Neuronal stem cell (in vitro differentiated cells): ENCODE data around the gene USPL1.
"Not testable (repeated sequence)": the region's sequence is repeated elsewhere in the genome, so short reads cannot be mapped to it uniquely, and the experiment has no call there.

Experiments
- DNase-seq: peaks from one replicate; pipeline ENCODE4 v3.0.0-alpha.2; 2013; ENCODE audit warnings: low spot score
- H2AFZ ChIP-seq: one replicate; pipeline ENCODE4 v1.6.1; 2013; ENCODE audit warnings: mild to moderate bottlenecking, low read length, inconsistent platforms
- H2AK5ac ChIP-seq: 2 replicates; pipeline ENCODE4 v1.6.1; 2013; ENCODE audit warnings: low read depth, mild to moderate bottlenecking, inconsistent platforms, low read length, moderate library complexity, mixed read lengths
- H2BK120ac ChIP-seq: 2 replicates; pipeline ENCODE4 v1.6.1; 2013; ENCODE audit warnings: low read depth, mild to moderate bottlenecking, inconsistent platforms, low read length, moderate library complexity, mixed read lengths
- H2BK12ac ChIP-seq: one replicate; pipeline ENCODE4 v1.6.1; 2013; ENCODE audit warnings: low read length, inconsistent platforms
- H2BK15ac ChIP-seq: 2 replicates; pipeline ENCODE4 v1.6.1; 2013; ENCODE audit warnings: mild to moderate bottlenecking, low read length, inconsistent platforms, mixed read lengths
- H2BK5ac ChIP-seq: one replicate; pipeline ENCODE4 v1.6.1; 2013; ENCODE audit warnings: inconsistent platforms, mild to moderate bottlenecking, low read length, moderate library complexity
- H3K14ac ChIP-seq: one replicate; pipeline ENCODE4 v1.6.1; 2013; ENCODE audit warnings: low read length, inconsistent platforms
- H3K18ac ChIP-seq: 2 replicates; pipeline ENCODE4 v1.6.1; 2013; ENCODE audit warnings: low read length, inconsistent platforms
- H3K23ac ChIP-seq: 2 replicates; pipeline ENCODE4 v1.6.1; 2013; ENCODE audit warnings: low read depth, mild to moderate bottlenecking, mixed read lengths, low read length, inconsistent platforms; ENCODE audit not compliant: poor library complexity
- H3K27ac ChIP-seq: replicated peaks from 3 replicates; pipeline ENCODE4 v1.5.1; 2013; ENCODE audit warnings: low read length, inconsistent platforms
- H3K27me3 ChIP-seq, 3 experiments: 2 replicates each; pipeline ENCODE4 v1.6.1; 2013; ENCODE audit warnings: low read length in 3 of 3, mild to moderate bottlenecking in 2 of 3, inconsistent platforms in 1 of 3, low read depth in 1 of 3, mixed read lengths in 1 of 3, moderate library complexity in 1 of 3; ENCODE audit not compliant: control insufficient read depth in 3 of 3, insufficient read depth in 3 of 3
- H3K36me3 ChIP-seq, 2 donors: replicated peaks in 1 of 2; 2 replicates each; pipeline ENCODE4 v1.6.1; 2013; ENCODE audit warnings: low read length in 2 of 2; ENCODE audit not compliant: control insufficient read depth in 2 of 2, insufficient read depth in 2 of 2
- H3K4ac ChIP-seq: 2 replicates; pipeline ENCODE4 v1.6.1; 2013; ENCODE audit warnings: inconsistent platforms, mild to moderate bottlenecking, low read length, moderate library complexity
- H3K4me1 ChIP-seq, 2 donors: 1 replicate in 1 of 2; 2 replicates in 1 of 2; pipeline ENCODE4 v1.6.1; 2013; ENCODE audit warnings: low read length in 2 of 2, low read depth in 1 of 2; ENCODE audit not compliant: control insufficient read depth in 2 of 2, insufficient read depth in 1 of 2
- H3K4me2 ChIP-seq: one replicate; pipeline ENCODE4 v1.6.1; 2013; ENCODE audit warnings: mild to moderate bottlenecking, low read length, inconsistent platforms; ENCODE audit not compliant: insufficient read depth, poor library complexity, severe bottlenecking
- H3K4me3 ChIP-seq, 2 donors: 2 replicates each; pipeline ENCODE4 v1.5.1; 2013; ENCODE audit warnings: low read length in 2 of 2, mild to moderate bottlenecking in 2 of 2, inconsistent platforms in 1 of 2, moderate library complexity in 1 of 2
- H3K79me1 ChIP-seq: one replicate; pipeline ENCODE4 v1.6.1; 2013; ENCODE audit warnings: low read depth, mild to moderate bottlenecking, inconsistent platforms, low read length, moderate library complexity
- H3K9ac ChIP-seq: one replicate; pipeline ENCODE4 v1.6.1; 2013; ENCODE audit warnings: mild to moderate bottlenecking, low read depth, low read length, inconsistent platforms; ENCODE audit not compliant: poor library complexity
- H3K9me3 ChIP-seq, 2 donors: replicated peaks in 1 of 2; 2 replicates each; pipeline versions ENCODE3 to v1.6.1; 2013; ENCODE audit warnings: low read length in 2 of 2, mild to moderate bottlenecking in 2 of 2, inconsistent platforms in 1 of 2, low read depth in 1 of 2, mixed read lengths in 1 of 2, moderate library complexity in 1 of 2; ENCODE audit not compliant: control insufficient read depth in 2 of 2, insufficient read depth in 1 of 2
- H4K8ac ChIP-seq: one replicate; pipeline ENCODE4 v1.6.1; 2013; ENCODE audit warnings: low read depth, mild to moderate bottlenecking, inconsistent platforms, low read length, moderate library complexity
- H4K91ac ChIP-seq: one replicate; pipeline ENCODE4 v1.6.1; 2013; ENCODE audit warnings: low read length, low read depth, mild to moderate bottlenecking, inconsistent platforms; ENCODE audit not compliant: poor library complexity
- WGBS, 2 donors: extraction: QIAGEN DNeasy Blood & Tissue Kit; methylation state at CpG; one replicate each; pipeline ENCODE4 v1.1.7; 2013; ENCODE audit warnings: missing lambda C conversion rate in 2 of 2, mixed read lengths in 1 of 2; ENCODE audit not compliant: insufficient read length in 2 of 2, insufficient replicate concordance in 1 of 2; ENCODE audit errors: extremely low coverage in 2 of 2; 5-methylcytosine and 5-hydroxymethylcytosine counted together

Gene USPL1

GRCh38 chr13:30634838-30635237 lies 17.1 kb downstream of the USPL1 start:
- Histone ChIP-seq H4K91ac (no peak overlapping the region), H2BK15ac (no peak overlapping the region), H3K14ac (no peak overlapping the region), H2BK12ac (no peak overlapping the region), H3K9me3 (peaks cover 0 to 7% of the 10 kb centered on the region in 2 donors), H2AFZ (no peak overlapping the region), H3K36me3 (peaks cover 10 to 91% of the 10 kb centered on the region in 2 donors), H2BK5ac (no peak overlapping the region), H3K9ac (no peak overlapping the region), H3K79me1 (peaks cover 3% of the 10 kb centered on the region), H2BK120ac (no peak overlapping the region), H3K27me3 (no peaks in the 10 kb centered on the region), H3K4me1 (no peaks in the 10 kb centered on the region), H3K18ac (no peak overlapping the region), H3K27ac (no peak overlapping the region), H3K4me2 (no peak overlapping the region), H2AK5ac (no peak overlapping the region), H3K4me3 (no peak overlapping the region), H3K23ac (no peak overlapping the region), H4K8ac (no peak overlapping the region), H3K4ac (no peak overlapping the region)
- DNase-seq, result no peak
- no CpG with 5 or more reads among the region's 3 CpGs for WGBS, 2 donors

GRCh38 chr13:30638301-30638700 lies 20.6 kb downstream of the USPL1 start:
- Histone ChIP-seq H3K18ac (no peak overlapping the region), H3K4me2 (no peak overlapping the region), H3K79me1 (no peaks in the 10 kb centered on the region), H2AK5ac (no peak overlapping the region), H3K27ac (no peak overlapping the region), H3K23ac (no peak overlapping the region), H3K4me1 (no peaks in the 10 kb centered on the region), H3K27me3 (no peaks in the 10 kb centered on the region), H4K8ac (no peak overlapping the region), H2BK120ac (no peak overlapping the region), H2AFZ (no peak overlapping the region), H2BK15ac (no peak overlapping the region), H3K9me3 (peaks cover 0 to 7% of the 10 kb centered on the region in 2 donors), H3K4ac (no peak overlapping the region), H2BK12ac (no peak overlapping the region), H3K36me3 (peaks cover 5 to 87% of the 10 kb centered on the region in 2 donors), H3K9ac (no peak overlapping the region), H3K14ac (no peak overlapping the region), H2BK5ac (no peak overlapping the region), H4K91ac (no peak overlapping the region), H3K4me3 (no peak overlapping the region)
- no CpG with 5 or more reads among the region's 4 CpGs for WGBS, 2 donors
- no peak for DNase-seq

- Histone ChIP-seq H2BK12ac (no peak overlapping the region), H3K27ac (no peak overlapping the region), H3K9ac (no peak overlapping the region), H2BK5ac (no peak overlapping the region), H3K27me3 (no peaks in the 10 kb centered on the region), H3K4ac (no peak overlapping the region), H3K9me3 (no peaks in the 10 kb centered on the region), H3K4me2 (no peak overlapping the region), H3K79me1 (no peaks in the 10 kb centered on the region), H4K91ac (no peak overlapping the region), H2AFZ (no peak overlapping the region), H3K14ac (no peak overlapping the region), H2AK5ac (no peak overlapping the region), H4K8ac (no peak overlapping the region), H3K4me1 (no peaks in the 10 kb centered on the region), H3K36me3 (peaks cover 3 to 87% of the 10 kb centered on the region in 2 donors), H3K23ac (no peak overlapping the region), H3K18ac (no peak overlapping the region), H2BK15ac (no peak overlapping the region), H2BK120ac (no peak overlapping the region), H3K4me3 (no peak overlapping the region)
- no peak for DNase-seq
- WGBS, 2 donors, result no CpG with 5 or more reads among the region's 4 CpGs
Measured at GRCh38 chr13:30639671-30640070, 22.0 kb downstream of the USPL1 start.

GRCh38 chr13:30641173-30641572 lies 23.5 kb downstream of the USPL1 start:
- not testable (repeated sequence) for H3K4ac ChIP-seq, H2AK5ac ChIP-seq, H2BK15ac ChIP-seq, H2BK12ac ChIP-seq, H3K79me1 ChIP-seq, H3K23ac ChIP-seq, H3K4me2 ChIP-seq, H4K8ac ChIP-seq, DNase-seq, H3K14ac ChIP-seq, H3K4me1 ChIP-seq, H2BK120ac ChIP-seq, H3K9me3 ChIP-seq, H3K18ac ChIP-seq, H2BK5ac ChIP-seq, H2AFZ ChIP-seq, H4K91ac ChIP-seq, H3K27me3 ChIP-seq, H3K4me3 ChIP-seq, H3K27ac ChIP-seq, H3K9ac ChIP-seq
- no CpG with 5 or more reads among the region's 1 CpG for WGBS, 2 donors
- H3K36me3 ChIP-seq, result peaks cover 7 to 88% of the 10 kb centered on the region in 2 donors
